Choroid plexus epithelial cell (primary cell): Measurements from ENCODE around the gene JOSD2.

ENCODE experiments used
- DNase-seq: peaks from one replicate; pipeline ENCODE4 v3.0.0-alpha.2; 2010; ENCODE audit warnings: low read depth
- H3K4me3 ChIP-seq: 2 replicates; pipeline ENCODE4 v1.5.1; 2011; ENCODE audit warnings: low read depth, mild to moderate bottlenecking, control low read depth, low read length, moderate library complexity
- TF ChIP-seq, protein P1 (sequence below): conservative IDR thresholded peaks from 2 replicates; pipeline ENCODE4 v1.5.1; 2011; ENCODE audit warnings: low read depth, mild to moderate bottlenecking, control low read depth, inconsistent platforms, low read length, moderate library complexity

Gene JOSD2

DNA sequence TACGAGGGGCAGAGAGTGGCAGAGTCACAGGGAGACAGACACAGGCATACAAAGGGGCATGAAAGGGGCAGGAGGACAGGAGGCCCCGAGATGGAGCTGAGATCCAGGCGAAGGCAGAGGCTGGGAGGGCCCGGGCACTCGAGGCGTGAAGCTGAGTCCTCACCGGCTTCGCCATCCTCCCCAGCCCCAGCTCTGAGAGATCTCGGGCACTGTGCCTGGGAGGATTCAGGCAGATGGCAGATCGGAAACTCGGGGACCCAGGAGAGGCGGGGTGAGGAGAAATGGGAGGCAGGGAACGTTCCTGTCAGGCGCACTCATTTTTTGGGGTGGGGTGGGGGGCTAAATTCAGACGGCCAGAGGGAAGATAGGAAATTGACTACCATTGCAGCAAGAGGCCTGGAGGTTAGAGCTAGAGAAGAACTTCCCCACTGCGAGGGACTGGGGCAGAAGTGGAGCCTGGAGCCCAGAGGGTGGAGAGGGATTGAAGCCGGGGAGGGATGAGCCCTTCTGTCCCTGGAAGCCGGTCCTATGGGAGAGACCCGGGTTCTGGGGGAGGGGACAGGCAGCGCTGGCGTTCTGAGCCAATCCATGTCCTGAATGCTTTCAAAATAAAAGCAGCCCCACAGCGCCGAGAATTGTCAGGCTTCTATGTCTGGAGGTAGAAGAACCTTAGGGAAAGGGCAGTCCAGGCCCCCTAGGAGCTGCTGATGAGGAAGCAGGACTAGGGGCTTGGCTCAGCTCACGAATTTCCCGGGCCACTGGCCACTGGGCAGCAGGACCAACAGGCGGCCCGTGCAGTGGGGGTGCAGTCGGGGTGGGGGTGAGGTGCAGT is 44.7 kb upstream of the JOSD2 start:
- DNase-seq: peak; percentile 2
- H3K4me3 ChIP-seq: no peak overlapping the region
- TF ChIP-seq, protein P1, sequence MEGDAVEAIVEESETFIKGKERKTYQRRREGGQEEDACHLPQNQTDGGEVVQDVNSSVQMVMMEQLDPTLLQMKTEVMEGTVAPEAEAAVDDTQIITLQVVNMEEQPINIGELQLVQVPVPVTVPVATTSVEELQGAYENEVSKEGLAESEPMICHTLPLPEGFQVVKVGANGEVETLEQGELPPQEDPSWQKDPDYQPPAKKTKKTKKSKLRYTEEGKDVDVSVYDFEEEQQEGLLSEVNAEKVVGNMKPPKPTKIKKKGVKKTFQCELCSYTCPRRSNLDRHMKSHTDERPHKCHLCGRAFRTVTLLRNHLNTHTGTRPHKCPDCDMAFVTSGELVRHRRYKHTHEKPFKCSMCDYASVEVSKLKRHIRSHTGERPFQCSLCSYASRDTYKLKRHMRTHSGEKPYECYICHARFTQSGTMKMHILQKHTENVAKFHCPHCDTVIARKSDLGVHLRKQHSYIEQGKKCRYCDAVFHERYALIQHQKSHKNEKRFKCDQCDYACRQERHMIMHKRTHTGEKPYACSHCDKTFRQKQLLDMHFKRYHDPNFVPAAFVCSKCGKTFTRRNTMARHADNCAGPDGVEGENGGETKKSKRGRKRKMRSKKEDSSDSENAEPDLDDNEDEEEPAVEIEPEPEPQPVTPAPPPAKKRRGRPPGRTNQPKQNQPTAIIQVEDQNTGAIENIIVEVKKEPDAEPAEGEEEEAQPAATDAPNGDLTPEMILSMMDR: no peak

DNA sequence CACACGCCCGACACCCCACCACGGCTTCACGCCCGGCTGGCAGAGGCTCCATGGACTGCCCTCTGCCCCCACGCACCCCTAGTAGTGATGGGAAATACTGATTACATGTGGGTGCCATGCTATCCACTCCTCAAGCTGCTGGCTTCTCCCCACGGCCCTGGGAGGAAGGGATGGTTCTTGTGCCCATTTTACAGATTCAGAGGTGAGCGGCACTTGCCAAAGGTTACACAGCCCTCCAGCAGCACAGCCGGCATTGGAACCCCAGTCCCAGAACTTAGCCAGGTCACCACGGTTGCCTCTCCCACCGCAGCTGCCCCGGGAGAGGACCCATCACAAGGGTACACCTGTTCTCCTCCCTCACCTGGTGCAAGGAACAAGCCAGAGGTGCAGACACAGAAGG is 44.0 kb upstream of the JOSD2 start:
- DNase-seq: no peak
- H3K4me3 ChIP-seq: no peak overlapping the region
- TF ChIP-seq, protein P1: no peak

DNA sequence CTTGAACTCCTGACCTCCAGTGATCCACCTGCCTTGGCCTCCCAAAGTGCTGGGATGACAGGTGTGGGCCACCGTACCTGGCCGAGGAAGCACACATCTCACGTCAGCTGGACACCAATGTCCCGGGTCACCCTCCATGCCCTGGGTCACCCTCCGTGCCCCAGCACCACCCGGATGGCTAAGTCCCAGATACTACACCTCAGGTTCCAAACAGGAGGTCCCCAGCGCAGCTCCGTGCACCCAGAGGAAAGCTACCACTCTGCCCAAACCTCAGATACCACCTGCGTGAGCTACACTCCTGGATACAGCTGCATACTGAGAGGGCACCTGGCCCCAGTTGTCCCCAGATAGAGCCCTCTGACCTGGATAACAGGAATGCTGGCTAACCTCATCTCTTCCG is 43.2 kb upstream of the JOSD2 start:
- TF ChIP-seq, protein P1: no peak
- H3K4me3 ChIP-seq: no peak overlapping the region
- DNase-seq: no peak

DNA sequence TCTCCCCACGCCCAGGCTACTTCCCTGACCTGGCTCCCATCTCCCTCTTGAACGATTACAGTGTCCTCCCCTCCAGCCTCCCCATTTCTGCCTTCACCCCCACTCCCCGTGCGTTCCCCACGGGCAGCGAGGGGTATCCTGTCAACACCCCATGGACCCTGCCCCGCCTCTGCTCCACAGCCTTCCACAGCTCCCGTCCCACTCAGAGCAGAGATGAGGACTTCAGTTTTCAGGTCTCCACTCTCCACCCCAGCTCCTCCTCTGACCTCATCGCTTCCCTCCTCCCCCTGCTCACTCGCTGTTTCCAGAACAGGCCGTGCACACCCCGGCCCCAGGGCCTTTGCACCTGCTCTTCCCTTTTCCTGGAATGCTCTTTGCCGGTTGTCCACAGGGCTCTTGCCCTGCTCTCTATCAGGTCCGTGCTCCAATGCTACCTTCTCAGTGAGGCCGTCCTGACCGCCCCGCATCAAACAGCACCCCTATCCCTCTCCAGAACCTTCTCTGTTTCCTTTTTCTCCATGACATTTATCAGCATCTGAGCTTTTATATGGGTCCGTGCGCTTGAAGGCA is 42.2 kb upstream of the JOSD2 start:
- TF ChIP-seq, protein P1: no peak
- no peak overlapping the region for H3K4me3 ChIP-seq
- no peak for DNase-seq

DNA sequence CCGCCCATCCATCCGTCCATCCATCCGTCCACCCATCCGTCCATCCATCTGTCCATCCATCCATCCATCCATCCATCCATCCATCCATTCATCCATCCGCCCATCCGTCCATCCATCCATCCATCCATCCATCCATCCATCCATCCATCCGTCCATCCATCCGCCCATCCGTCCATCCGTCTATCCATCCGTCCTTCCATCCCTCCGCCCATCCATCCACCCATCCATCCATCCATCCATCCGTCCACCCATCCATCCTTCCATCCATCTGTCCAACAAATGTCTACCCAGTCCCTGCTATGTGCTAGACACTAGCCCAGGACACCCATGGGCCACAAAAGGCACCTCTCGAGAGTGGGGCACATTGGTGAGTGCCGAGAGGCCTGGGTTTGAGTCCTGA is 41.5 kb upstream of the JOSD2 start:
- TF ChIP-seq, protein P1: no peak
- DNase-seq: no peak
- no peak overlapping the region for H3K4me3 ChIP-seq

DNA sequence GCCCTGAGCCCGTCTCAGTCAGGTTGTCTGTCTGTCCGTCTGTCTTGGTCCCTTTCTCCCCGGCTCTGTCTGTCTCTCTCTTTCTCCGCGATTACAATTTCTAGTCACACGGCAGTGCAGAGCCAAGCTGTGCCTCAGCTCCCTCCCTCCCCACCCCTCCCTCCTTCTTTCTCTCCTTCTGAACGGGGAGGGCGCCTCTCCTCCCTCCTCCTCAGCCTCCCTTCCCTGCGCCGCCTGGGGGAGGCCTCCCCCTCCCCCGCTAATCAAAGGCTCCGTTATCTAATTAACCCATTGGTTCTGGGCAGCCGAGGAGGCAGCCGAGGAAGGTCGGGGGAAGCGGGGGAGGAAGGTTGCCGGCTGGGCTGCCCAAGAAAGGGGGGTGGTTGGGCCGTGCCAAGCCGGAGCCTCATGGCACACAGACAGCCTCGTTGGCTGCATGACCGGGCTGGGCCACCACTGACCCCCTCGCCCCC is 40.8 kb upstream of the JOSD2 start:
- TF ChIP-seq, protein P1: no peak
- no peak overlapping the region for H3K4me3 ChIP-seq
- DNase-seq: no peak
